CD4-positive, alpha-beta T cell treated with Interferon alpha-2 for 1 hour (primary cell): ENCODE data around the gene CERS6.

Experiments used
- DNase-seq, 2 donors: peaks; one replicate each; pipeline ENCODE4 v3.0.0-alpha.2; 2020 to 2022

Gene CERS6

DNA sequence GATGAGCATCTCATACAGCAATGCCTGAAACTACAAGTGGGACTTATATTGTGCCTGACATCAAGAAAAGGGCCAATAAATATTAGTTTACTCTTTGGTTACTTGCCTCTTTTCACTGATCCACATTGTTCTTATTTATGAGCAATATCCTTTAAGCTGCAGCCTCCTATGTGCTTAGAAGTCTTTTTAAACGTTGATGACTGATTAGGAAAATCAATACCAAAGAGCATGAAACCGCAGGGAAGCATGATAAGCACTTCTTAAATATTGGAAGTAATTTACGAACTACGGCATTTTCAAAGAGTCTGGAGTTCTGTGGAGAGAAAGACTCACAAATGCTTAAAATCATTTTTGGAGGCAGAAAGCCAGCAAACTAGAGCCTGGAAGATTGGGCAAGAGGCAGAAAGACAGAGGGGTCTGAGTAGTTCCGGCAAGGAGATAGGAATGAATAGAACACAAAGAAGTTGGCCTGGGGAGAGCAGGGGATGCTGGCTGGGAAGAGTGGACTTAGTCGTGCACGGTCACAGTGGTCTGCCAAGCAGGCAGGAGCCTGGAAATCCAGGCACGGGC is 223.8 kb downstream of the CERS6 start:
- DNase-seq, result no peak

DNA sequence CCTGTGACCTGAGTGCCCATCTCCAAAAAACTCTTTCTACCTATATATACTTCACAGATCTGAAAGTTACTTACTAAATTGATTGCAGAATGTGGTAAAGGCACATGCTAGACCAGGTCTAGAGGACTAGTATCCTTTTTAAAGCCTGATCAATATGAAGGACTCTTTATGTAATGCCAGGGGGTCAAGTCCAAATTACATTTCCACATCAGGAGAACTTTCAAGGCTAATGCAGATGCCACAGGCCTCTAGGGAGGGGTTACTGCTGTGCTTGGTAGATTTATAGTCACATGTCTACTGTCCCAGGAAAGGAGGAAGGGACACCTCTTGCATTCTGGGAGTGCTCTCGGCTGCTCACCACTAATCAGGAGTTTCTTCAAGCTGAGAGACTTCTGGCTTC is 227.9 kb downstream of the CERS6 start:
- no peak for DNase-seq

DNA sequence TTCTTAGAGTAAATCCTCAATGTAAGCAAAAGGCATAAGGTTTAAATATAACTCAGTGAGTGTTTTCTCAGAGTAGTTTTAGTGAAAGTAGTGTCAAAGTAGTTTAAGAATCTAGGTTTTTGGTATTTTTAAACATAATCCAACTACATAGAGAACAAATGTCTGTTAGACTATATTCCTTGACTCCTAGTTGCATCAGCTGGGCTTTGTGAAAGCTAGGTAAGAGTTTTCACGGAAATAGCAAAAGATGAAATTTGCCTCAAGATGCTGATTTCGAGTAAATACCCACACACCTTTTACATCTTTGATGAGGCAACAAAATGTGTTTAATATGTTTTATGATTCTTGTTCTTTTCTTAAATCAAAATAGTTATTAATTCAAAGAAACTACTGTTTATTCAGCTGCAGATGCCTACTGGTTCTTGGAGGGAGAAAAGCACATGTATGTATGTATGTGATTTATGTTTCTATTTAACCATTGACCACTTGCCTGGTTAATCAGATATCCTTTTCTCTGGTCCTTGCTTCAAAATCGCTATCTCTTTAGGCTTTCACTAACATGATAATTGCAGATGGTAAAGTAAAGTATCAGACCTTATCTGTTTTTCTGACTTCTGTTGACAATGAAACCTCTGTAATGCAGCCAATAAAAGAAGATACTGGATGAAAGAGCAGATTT is 229.0 kb downstream of the CERS6 start:
- no peak for DNase-seq

DNA sequence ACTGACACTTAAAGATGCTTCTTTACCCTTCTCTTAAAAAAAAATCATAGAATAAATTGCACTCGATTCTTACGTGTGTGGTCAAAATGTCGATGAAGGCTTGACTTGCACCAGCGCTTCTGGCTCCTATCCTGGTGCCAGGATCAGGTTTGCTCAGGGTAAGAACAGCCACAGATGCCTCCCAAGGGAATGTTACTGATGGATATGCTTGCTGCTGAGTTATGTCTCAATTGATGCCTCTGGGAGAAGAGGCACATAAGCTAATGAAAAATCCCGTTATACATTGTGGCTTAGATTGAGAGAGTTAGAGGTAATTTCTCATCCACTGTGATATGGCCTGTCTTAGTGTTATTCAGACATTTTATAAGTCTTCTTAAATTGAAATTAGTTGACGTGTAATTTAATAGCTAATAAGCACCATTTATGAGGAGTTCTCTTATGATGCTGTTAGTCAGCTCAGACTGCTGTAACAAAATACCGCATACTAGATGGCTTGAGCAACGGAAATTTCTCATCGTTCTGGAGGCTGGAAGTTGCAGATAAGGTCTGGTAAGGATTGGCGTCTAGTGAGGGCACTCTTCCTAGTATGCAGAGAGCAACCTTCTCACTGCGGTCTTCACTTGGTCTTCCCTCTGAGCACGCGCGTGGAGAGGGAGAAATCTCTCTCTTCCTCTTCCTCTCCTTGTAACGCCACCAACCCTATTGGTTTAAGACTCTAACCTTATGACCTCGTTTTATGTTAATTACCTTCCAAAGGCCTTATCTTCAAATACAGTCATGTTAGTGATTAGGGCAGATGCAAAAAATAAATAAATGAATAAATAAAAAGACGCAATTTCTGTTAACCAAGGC is 229.8 kb downstream of the CERS6 start:
- DNase-seq, result peak in 1 of 2 donors; percentile 2

DNA sequence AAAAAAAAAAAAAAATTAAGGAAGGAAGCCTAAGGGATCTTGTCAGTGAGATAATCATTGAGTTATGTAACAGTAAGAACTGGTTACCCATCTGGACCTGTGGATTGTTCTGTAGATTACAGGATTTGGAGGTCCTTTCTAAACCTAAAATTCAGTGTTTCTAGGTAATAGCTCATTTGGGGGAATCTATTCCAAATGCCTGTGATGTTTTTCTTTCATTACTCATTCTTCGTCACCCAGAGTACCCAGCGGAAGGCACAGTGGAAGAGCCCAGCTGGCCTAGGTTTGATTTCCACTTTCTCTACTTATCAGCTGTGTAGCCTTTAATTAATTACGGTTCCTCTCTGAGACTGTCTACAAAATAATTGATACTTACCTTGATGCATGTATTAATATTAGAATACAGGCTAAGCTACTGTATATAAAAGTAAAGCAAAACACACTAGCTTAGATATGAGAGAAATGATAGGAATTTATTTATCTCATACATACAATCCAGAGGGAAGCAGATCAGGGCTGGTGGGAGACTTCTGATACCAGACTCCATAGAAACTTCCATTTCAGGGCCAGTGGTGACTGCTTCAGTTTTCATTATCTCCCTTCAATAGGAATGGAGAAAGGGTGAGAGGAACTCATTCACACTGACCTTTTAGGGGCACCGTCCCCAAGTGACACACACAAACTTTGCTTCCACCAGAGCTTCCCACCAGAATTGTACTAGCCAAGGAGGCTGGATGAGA is 230.6 kb downstream of the CERS6 start:
- DNase-seq, result no peak

DNA sequence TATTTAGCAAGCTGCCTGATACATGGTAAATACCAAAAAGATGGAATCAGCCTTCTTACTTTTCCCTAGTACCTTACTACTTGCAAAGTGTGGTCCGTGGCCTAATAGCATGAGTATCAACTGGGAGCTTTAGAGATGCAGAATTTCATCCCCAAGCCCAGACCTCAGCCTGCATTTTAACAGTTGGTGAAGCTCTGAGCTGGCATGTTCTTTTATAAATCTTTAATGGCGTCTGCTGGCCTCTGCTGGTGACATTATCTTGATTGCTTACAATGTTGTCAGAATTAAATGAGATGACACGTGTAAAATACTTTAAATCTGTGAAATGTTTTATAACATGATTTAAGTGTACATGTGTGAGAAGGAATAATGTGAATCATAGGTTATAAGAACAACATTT is 231.2 kb downstream of the CERS6 start:
- DNase-seq, result peak; percentile 25 to 26

DNA sequence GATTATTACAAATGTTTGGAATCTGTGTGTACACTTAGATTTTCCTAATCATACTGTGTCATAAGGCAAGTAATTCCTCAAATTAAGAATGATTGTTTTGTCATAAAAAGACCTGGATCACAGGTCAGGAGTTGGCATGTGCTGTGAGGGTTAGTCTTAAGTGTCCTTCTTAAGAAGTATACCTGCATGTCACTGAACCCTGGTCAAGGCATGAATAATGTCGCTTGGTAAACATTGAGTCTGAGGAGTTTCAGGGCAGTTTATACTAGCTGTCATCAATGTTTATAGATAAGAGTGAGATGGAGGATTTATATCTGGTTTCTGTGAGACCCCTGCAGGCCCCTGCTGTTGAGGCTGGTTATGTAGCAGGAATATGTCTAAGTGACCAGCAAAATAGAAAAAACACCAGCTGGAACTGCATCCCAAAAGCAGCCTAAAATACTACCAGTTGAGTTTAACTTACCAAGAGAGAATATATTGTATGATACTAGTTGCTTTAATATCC is 234.4 kb downstream of the CERS6 start:
- no peak for DNase-seq

DNA sequence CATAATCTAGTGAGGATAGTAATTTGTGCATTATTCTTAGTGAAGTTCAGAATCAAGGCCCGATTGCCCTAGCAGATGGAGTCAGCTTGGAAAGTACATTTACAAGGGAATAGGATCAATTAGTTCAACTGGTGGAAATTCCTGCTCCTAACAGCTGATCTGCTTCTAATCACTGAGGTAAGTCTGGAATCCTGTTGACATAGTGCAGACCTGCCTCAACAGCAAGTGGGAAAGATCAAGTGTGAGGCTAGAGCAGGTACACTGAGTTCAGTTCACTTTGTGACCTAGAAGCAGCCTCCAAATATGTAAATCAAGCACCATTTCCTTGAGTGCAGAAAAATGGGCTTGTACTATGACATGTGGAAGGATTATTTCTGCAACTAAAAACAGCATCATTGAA is 235.1 kb downstream of the CERS6 start:
- DNase-seq, result no peak

DNA sequence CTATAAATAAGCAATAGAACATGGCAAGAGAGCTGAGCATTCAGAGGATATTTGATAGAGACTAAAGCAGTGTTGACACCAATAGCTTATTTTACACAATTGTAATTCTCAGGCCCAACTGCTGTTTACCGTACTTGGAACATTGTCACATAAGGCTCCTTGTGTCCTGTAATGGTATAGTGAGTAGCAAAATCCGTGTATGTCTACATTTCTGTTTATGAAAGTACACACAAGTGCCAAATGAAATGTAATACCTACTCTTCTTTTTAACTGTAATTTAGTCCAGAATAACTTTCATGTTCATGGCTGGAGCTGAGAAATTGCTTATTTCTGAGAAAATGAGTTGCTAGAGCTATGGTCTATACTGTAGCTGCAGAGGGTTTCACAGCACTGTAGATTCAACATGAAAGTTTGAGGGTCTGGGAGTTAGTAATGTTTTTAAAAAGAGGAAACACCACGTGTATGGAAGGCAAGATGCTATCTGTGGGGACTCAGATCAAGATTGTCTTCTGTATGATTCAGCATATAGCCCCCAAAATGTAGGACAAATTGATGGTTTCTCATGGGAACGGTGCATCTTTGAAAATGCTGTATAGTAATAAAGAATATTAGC is 236.2 kb downstream of the CERS6 start:
- no peak for DNase-seq

DNA sequence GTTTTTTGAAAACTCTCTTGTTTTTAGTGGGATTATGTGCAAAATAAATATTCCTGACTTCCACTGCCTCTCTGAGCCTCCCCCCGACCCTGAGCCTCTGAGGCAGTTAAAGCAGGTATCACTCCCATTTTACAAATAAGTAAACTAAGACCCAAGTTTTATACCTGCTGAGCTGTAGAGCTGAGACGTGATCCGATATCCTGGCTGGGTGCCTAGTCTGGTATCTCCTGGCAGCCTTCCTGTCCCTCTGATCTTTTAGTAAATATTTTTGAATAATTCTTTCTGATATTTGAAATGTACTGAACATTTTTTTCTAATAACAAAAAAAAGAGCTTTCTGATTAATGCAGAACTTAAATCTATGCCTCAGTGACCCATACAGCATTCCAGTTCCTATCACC is 238.1 kb downstream of the CERS6 start:
- no peak for DNase-seq

DNA sequence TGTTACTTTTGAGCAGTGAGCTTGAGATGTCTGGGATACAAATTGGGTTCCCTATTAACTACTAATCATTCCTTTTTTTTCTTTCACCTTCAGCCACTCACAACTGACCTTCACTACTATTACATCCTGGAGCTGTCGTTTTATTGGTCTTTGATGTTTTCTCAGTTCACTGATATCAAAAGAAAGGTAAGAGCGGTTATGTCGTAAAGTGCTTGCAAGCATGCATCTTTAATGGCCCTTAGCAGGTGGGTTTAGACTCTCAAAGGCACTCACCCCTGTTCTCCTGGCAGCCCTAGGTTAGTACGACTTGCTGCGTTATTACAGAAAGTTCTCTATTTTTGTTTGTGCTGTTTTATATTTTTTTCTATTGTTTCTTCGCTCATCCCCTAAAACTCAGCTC is 238.8 kb downstream of the CERS6 start:
- no peak for DNase-seq

DNA sequence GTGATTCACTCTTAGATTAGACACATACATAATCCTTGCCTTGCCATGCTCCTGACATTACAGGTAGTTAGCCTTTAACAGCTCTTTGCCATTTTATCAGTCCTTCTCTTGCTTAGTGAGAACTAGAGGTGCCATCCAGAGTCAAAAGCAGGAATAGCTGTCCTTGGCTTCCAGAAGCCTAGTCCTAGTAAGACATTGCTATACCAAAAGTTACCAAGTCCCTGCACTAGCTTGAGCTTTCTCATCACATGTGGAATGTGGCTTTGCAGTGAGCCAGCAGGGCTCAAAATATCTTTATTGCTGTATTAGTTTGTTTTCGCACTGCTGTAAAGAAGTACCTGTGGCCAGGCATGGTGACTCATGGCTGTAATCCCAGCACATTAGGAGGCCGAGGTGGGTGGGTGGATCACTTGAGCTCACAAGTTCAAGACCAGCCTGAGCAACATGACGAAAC is 241.6 kb downstream of the CERS6 start:
- no peak for DNase-seq

DNA sequence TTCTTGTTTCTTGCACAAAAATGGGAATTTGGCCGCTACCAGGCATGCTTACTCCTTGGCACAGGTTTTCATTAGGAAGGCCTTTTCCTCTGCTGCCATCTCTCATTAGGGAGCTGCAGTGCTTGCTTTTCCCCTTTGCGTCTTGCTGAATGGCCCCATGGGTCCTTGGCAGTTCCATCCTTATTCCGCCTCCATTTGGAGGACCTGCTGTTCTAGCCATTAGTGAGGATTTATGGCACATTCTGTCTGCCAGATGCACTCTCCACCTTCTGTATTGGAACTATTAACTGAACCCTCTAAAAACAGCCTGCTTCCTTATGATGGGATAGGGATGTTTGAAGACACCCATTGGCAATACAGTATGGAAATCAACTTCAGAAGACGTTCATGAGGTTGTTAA is 242.9 kb downstream of the CERS6 start:
- DNase-seq, result no peak

DNA sequence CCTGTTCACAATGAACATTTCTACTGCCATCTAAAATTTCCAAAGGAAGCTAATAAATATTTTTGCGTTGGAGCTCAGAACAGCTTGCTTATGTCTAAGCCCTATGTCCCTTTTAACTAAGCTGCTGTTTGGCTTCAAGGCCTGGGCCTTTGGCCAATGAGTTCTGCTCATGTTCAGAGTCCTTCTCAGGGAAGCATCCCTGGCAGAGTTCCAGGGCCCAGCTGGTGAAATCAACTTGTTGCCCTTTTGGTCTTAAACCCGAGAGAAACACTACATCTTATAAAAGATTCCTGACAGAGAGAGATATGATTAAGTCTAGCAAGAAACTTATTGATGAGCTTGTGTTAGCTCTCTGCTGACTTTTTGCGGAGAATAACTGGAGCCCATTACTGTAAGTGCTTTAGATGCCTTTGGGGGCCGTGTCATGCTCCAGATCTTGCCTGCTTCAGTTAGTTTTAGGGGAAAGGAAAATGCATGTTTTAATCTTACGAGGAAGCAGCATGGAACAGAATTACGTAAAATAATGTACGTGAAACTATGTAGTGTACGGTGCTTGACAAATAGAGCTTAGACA is 243.9 kb downstream of the CERS6 start:
- DNase-seq, result no peak

DNA sequence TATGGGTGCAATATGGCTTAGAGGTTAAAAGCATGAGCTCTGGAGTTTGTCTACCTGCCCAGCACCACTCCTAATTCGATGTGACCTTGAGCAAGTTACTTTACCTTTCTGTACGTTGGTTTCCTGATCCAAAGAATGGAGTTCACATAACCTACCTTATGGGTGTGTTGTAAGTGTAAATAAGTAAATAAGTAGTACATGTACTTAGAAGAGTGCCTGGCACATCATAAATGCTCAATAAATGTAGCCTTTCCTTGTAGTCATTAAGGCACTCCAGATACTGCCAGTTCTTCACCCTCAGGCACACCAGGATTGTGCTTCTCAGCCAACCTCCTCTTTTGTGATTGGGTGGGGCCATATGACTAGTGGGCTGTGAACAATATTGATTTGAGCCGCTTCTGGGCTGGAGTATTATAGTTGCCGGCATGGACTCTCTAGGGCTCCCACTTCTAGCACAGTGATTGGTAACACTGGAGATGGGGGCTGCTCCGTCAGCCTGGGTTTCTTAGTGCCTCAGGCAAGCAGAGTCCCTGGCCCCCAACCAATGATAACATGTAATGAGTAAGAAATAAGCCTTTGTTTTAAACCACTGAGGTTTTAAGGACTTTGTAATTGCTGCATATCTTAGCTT is 244.7 kb downstream of the CERS6 start:
- no peak for DNase-seq

DNA sequence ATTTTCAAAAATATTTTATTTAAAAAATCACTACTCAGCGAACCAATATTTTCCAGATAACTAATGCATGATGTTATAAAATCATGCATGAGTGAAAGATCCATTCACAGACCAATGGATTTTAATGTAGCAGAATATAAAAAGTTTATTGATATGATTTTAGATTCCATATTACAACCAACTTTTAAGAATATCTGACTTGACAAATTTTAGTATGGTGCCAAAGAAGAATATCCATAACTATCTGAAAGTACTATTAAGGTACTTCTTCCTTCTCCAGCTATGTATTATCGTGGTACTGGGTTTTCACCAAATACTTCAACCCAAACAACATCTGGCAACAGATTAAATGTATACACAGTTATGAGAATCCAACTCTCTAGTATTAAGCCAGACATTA is 246.5 kb downstream of the CERS6 start:
- DNase-seq, result no peak

DNA sequence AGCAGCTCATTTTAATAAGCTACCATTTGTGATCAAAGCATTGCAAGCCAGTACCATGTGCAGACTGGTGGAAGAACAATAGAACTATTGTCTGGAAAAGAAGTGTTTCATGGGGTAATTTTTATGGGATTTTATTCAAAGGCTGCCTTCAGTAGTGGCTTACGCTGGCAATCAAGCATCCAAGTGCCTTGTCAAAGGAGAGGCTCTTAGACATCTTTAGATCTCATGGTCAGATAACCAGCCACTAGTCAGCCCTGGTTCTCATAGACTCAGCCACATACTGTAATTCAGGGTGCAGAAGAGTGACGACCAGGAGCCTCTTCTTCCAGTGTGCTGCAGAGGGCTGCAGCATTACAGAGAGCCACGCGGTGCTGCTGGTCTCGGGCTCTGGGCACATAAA is 247.9 kb downstream of the CERS6 start:
- DNase-seq, result no peak

DNA sequence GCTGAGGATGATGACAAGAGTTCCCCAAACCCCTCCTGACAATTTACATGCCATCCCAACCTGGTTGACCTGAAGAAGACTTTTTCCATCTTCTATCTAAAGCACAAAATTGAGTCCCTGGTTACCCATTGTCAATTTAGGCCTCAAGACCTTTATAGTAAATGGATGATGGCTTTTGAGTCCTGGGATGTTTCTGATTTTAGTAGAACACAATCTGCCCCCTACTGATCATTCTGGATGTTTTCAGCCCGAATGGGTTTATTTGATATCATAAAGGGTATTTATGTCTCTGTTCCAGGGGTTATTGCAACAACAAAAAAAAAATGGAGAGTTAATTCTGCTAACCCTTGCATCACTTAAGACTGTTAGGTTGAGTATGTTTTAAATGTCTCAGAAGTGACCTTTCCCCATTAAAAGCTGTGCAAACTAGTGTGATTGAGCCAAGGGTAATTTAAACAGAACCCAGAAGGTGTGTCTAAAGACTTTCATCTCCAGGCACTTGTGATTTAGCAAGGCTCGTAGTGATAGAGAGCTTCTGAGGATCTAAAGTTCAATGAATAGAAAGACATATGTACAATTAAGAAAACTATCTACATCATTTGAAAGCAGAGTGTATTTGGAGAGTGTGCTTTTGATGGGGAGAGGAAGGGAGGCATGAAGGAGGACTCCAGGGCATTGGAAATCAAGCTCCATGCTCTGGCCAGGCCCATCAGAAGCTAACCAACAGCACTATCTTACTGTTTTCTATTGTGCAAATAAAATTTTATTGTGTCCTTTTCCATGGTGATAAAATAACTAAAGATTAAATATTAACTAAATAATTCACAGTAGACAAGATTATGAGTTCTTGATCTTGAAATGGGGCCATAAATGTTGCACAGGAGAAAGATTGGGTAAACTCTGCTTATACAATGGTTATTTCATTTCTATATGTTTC is 249.7 kb downstream of the CERS6 start:
- DNase-seq, result peak in 1 of 2 donors; percentile 14

DNA sequence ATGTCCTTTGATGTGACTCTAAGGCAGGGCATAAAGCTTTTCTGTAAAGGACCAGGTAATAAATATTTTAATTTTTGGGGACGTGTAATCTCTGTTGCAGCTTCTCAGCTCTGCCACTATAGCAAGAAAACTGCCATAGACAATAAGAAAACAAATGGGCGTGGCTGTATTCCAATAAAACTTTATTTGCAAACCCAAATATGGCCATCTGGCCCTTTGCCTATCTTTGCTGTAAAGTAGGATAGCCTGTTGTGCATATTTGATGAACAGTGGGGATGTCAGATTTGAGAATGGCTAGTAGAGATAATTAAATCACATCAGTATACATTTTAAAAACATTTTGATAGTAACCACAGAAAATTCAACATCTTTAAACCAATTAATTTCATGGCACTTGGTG is 250.7 kb downstream of the CERS6 start:
- DNase-seq, result no peak

DNA sequence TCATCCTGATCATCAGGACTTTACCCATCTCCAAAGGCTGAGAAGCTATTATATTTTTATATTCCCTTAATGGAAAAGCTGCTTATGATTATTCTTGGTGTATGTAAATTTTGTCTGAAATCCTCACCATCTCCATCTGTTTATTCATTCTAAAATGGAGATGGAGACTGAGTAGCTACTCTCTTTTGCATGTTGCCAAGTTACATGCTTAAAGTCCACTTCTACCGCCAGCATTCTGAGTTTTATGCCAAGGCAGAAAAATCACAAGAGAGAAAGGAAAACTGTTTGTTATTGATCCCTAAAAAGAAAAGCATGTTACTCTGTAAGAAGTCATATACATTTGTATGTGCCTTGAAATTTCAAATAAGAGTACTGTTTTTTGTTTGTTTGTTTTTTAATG is 252.0 kb downstream of the CERS6 start:
- no peak for DNase-seq
